Measurements from ENCODE around the gene EFNA5.
"Not testable (repeated sequence)": the region's sequence is repeated elsewhere in the genome, so short reads cannot be mapped to it uniquely, and the experiment has no call there.

EFNA5 gene

DNA sequence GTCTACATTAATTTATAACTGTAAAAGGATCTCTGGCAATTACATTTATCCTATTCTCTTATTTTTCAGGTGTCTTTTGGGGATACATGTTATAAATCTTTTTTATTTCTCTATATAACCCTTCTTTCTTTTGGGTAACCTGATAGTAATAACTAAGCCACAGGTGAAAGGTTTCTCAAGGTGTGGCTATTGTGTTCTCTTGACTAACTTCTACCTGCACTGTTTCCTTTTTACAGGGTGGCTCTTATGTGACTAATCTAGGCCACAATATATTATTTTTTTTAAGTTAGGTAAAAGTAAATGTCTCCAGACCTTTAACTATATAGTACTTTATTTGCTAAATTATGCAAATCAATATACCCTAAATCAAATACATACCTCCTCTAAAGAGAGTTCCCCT lies 193.2 kb downstream of the EFNA5 start:
- DNase-seq: no peak

DNA sequence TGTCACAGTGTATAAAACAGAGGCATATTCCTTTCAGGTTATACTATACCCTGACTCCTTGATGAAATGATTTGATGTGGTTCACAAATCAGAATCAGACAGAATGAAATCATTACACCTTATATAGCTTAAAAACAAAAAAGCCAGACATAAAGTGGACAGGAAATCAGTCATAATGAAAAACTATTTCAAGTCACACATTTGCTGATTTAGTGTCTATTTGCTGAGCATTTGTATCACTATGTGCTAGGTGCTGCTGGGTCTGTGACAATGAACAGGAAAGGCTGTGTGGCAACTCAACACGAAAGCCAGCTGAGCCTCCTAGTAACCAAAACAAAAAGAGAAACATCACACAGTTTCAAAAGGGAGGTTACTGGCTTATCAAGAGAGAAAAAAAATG lies 194.0 kb downstream of the EFNA5 start:
- no peak for DNase-seq

DNA sequence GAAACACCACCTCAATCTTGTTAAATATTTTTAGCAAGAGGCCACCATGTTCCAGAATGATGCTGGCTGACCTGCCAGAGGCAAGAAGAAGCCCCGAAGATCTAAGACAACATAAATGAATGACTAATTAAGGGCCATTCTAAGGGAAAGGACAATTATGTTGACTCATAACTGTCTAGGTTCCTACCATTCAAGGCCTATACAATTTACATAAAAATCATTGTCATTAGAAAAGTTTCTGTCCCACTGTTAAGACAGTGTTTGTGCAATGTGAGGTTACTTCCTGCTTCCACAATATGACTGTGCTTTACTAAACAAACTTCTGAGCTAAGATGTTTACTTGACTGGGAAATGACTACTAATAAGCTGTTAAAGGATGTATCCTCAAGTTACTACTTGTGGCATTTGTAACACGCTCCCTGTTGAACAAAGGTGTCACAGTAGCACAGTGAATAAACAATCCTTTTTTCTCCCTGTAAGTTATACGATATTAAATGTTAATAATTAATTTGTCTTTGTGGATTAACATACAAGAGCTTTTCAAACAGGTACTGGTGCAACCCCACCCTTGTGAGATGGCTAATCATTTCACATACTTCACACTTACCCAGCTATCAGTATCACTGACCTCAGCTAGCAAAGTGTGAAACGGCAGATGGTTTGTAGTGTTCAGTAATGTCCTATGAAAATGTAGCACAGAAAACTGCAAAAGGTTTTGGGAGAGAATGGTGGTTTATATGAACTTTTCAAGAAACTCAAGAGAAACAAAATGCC lies 195.8 kb downstream of the EFNA5 start:
- DNase-seq: no peak

DNA sequence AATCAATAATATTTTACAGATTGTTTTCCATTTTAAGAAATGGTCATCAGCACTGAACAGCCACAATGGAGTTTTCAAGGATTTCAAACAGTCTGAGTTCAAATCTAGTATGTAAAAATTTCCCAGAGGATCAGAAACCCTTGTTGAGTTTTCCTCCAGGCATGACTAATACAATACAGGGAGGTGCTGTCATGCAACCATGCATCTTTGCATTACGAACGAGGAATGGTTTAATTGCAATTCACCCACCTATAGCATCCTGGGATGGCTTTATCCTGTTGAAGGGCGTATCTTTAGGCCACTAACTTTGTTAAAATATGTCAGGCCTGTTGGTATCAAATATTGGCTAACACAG lies 196.4 kb downstream of the EFNA5 start:
- no peak for DNase-seq

DNA sequence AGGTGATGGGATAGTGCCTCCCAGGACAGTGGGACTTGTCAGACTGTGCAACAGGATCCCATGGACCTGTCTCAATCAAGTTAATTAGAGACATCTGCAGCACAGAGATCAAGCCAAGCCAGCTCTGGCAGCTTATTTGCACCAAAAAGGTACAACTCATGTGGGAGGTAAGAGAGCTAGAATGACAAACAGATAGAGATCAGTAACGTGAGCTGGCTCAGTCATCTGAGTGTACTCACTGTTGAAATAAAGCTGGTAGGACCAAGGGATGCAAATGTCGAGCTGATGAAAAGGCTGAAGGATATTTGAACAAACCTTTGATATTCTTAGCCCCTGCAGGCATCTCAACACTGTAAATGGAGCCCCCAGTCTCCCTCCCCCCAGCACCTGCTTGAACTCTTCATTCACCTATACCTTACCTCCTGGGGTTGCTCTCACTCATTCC lies 198.1 kb downstream of the EFNA5 start:
- no peak for DNase-seq

DNA sequence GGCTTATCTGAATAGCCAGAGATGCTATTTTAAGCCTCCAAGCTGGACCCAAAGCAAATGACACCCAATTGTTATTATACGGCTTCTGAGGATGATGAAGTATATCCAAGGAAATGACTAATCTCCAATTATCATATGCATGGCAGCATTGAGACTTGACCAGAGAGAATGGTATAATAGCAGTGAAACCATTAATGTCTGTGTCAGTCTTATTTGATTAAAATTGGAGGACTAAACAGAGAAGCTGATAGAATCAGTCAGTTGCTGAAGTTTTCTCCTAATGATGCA lies 200.5 kb downstream of the EFNA5 start:
- DNase-seq: no peak

DNA sequence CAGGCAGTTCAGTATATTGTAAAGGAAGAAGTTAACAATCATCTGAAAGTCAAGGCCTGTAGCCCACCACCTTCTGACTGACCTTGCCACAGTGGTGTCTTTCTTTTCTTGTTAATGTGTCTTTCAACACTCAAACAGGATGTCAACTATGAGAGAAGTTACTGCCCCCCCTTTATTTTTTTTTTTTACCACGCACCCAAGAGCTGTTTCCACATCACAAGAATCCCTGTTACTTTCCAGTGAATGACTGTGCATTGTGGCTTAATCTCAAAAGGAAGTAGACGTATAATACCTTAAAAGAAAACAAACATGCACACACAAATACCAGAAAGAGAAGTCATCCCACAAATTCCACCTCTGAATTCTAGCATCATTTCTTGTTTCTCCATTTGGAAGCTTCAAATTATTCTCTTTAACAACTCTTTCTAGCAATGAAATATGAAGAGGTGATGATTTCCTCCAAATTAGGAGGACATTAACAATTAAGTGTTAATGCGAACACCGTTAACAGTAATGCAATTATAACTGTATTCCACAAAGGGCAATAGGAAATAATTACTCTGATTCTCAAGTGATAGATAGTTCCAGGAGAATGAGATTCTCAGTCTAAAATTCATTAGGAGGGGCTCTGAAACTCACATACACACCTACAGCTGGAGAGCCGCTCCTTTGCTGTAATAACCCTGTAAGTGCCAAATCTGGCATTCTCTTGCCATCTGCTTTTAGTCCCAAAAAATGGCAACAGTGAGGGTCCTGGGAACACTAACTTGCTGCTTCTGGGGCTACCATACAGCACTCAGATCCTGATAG lies 201.0 kb downstream of the EFNA5 start:
- no peak for DNase-seq

DNA sequence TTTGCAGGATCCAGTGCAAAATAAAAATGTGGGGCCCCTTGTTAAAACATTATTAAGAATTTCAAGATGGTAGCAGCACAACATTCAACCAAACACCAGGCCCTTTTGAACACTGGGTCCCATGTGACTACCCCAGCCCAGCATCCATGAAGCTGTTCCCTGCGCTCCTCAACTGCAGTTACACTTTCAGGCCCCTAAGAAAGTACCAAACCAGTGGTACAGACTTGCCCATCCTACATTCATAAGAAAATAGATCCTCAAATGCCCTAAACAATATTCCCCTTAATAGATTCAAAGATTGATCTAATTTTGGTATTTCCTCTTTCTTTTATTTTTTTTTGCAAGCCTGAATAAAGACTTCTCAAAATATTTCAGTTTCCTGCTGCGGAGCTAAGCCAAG lies 201.7 kb downstream of the EFNA5 start:
- no peak for DNase-seq

DNA sequence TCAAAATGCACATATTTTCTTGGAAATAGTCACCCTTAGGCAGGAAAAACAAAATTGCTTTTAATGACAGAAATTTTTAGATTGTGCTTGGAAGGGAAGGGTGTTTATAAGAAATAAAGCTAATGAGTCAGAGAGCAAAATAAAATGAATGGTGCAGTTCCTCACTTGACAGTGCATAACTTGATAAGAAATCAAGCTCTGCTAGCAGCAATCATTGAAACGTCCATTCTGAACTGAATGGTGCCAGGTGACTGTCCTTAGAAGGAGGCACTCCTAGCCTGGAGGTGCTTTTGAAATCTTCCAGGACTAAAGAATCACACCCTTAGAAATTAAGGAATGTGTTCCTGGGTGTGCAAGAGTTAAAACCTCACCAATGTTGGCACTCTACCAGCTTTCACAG lies 202.5 kb downstream of the EFNA5 start:
- DNase-seq: no peak

DNA sequence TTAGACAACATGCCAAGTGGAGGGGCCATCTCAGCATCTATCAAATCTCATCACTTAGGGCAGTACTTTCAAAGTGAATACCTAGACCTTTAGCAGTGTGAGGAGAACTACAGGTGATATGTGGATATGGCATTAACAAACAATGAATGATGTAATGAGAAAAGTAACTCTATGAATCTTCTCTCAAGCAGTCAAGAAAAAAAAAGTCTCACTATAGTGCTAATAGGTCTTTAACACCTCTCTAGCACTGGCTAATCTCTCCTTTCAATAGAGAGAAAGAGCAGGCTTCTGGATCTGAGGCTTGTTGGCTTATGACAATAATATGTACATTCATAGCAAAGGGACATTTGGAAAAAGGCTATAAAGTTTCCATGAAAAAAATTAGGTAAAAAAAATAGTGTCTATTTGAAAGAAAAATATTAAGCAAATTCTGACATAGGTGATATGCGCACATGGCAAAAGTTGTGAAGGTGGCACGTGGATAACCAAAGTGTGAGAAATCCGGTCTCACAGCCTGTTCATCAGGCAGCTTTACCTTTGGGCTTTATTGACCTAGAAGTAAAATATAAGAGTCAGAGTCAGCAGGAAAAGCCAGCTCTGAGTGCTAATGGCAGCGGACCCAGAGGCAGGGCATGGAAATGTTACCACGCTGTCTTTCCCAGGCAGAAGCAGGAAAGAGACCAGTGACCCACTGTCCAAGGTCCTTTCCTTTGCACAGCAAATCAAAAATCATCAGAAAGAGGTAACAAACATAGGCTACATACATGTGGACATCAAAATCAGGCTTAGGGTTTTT lies 203.4 kb downstream of the EFNA5 start:
- no peak for DNase-seq

DNA sequence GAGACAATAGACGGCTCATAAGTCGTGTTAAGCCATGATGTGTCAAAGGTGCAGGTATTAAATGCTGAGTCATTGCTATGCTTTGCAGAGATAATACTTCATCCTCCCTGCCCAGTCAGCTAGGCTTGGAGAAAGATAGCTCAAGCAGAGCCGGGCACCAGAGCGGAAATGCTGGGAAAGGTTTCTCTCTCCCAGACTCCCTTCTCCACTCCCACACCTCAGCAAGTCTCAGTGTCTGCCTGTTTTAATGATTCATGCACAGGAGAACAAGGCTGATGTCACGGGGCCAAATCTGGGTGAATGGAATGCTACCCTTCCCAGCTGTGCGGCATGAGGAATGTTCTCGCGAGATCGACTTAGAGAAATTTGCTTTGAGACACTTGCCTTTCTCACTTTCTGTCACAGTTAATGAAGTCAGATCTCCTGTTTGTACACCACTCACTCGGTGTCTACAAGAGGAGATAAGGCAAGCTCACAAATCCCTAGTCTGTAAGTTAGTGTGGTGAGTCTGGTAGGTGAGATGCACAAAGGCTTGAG lies 204.4 kb downstream of the EFNA5 start:
- DNase-seq: no peak

DNA sequence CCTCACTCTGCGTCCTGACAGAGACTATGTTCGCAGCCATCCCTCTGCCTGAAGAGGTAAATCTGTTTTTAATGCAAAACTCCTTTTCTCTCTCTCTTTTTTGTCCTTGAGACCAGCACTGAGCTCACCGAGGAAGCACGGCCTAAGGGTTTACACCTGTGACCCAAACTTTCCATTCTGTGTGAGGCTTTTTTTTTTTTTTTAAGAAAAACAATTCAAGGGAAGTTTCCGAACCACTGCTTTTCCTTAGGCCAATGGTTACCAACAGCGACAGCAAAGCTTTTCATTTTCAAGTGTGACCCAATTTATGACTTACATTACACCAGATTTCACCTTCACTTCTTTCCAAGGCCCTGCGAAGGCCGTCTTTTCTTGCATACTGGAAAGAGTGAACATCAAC lies 205.9 kb downstream of the EFNA5 start:
- no peak for DNase-seq

DNA sequence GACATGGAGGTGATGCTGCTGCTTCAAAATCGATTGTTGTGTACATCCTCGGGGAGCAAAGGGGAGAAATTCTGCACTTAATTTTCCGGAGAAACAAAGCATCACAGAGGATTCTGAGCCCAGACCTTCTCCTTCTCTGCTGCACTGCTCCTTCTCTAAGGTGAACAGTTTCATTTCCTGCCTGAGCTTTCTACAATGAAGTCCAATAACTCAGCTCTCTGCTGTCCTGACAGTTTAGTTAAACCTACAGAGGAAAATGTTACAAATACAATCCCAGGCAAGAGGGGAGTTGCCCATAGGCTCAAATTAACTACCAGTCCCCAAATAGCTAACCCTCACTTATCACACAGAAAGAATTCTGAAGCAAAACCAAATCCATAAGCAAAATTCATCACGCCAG lies 206.3 kb downstream of the EFNA5 start:
- no peak for DNase-seq

DNA sequence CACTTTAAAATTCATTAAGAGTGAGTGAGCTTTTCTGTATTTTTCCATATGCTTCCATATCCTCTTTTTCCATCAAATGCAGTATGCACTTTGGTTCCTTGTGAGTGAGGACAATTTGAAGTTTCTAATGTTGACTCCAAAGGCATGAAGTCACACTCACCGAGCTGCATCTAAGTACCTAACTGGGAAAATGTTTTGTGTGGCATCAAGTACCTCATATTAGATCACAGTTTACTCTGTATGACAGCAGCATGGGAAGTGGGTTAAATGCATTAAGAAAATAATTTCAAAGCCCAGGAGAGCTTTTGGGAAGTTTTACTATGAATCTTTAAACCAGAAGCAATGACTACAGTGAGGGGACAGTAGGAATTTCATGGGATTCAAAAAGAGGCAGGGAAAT lies 207.0 kb downstream of the EFNA5 start:
- no peak for DNase-seq

DNA sequence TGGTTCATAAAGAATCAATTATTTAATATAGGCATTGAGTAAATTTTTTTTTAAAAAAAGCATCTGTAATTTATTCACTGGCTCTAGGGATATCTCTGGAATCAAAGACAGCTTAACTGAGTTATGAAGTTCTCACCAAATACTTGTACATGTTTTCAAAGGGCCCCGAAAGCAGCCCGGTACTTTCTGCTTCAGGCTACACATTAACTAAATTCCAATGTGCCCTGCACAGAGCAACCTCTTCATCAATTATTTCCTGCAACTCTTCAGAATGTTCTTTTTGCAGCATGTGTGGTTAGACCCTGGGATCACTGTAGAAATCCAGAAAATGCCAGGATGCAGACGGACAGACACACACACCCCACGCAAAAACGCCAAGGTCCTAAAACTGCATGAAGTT lies 209.0 kb downstream of the EFNA5 start:
- no peak for DNase-seq

DNA sequence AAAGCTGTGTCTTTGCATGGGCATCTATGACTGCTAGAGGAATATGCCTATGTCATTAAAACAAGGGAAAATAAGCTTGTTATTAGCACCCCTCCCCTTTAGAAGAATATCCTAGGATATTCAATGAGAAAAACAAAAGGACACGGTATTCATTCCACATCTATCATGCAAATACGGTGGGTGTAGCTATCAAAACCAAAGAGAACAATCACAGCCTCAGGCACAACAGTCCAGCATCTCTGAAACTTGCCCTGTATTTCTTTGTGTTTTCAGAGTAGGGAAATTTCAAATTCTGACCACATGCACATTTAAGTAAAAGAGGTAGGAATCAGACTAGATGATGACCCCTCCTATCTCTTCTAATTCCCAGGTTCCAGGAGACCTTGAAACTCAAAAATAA lies 209.9 kb downstream of the EFNA5 start:
- no peak for DNase-seq

DNA sequence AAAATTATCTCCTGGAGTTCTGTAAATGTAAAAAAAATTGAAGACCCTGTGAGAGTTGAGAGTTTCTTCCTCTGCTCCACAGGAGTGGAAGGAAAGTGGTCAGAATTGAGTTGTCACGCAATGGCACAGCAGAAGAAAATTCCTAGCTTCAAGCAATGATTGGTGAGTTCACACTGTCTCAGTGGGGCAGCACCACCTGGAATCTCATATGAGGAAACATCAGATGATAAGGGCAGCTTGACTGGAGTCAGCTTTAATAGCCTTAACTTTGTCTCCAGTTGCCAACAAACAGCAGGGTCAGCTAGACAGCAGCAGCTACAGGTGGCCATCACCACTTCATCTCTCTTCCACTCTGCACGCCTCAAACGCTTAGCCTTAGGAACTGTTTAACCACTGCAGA lies 211.1 kb downstream of the EFNA5 start:
- no peak for DNase-seq

DNA sequence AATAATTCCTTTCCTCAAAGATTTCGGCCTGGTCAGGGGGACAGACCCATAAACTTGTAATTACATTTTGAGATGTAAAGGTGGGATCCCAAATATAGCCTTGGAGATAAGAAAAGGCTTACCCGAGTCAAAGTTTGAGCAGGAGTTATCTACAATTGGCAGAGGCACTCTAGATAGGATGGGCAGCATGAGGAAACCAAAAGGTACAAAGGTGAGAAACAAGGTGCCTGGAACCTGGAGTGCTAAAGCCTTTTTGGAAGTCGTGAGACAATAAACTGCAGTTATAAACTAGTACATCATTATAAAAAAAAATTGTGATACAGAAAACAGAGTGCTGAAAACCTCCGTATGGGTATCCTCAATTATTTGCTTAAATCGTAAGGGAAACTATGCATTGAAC lies 212.4 kb downstream of the EFNA5 start:
- DNase-seq: no peak

DNA sequence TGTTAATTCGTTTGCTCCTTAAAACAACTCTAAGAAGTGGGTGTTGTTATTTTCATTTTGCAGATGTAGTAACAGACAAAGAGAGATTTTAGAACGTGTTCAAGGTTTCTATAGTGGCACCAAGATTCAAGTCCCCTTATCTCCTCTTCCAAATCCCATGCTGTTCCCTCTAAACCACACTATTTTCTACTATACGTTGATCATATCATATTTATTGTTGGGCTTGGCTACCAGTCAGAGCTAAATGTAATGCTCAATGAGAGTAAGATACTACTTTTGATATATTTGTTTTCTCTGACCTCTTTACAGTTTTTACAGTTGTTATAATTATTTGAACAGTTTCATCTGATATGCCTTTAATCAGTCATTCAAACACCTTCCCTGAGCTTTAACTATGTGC lies 212.9 kb downstream of the EFNA5 start:
- no peak for DNase-seq

DNA sequence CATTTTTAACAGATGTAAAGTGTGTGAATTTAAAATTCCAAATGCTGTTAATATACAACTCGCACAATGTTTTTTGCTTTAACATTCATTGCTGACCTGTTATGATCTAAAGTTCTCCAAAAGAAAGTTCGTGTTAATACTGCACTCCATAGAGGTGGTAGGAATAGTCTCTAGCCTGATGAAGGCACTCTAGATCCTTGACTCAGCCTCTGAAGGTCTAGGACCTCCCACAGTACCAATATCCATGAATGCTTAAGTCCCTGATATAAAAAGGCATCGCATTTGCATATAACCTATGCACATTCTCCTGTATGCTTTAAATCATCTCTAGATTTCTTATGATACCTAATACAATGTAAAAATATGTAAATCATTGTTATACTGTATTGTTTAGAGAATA lies 213.6 kb downstream of the EFNA5 start:
- DNase-seq: no peak

DNA sequence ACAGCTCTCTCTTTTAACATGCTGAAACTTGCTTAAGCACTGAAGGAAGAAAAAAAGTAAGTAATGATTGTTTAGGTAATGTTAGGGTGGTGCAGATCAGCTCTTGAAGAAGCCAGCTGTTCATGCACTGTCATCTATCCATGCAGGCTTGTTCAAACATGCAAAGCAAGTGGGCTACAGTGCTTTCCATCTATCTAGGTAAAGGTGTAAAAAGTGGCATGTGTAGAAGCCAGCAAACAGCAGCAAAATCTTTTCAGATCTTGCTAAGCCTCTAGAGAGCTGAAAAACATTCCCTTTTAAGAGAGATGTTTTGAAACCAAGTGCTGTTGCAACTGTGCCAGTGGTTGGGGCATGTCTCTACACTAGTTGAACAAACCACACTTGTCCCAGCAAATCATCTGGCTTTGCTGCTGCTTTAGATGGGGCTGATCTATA lies 214.4 kb downstream of the EFNA5 start:
- no peak for DNase-seq

DNA sequence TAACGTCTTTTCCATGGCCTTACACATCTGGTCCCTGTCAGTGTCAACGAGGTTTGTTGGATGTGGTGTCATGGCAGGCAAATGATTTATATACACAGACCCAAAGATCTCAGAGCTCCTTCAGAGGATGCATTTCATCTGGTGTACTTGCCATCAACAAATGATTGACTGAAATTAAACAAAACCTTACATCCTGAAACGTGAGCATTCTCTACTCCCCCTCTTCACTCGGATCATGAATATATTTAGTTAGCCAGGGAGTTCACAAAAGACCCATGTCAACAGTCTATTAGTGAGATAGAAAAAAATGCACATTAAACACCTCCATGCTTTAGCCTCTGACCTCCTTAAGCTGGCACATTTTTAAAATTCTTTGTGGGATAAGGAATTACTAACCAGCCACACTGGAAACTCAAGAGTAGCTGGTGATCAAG lies 215.6 kb downstream of the EFNA5 start:
- no peak for DNase-seq

DNA sequence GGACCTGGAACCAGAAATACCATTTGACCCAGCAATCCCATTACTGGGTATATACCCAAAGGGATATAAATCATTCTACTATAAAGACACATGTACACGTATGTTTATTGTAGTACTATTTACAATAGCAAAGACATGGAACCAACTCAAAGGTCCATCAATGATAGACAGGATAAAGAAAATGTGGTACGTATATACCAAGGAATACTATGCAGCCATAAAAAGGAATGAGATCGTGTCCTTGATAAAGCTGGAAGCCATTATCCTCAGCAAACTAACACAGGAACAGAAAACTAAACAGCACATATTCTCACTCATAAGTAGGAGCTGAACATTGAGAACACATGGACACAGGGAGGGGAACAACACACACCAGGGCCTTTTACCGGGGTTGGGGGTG lies 218.9 kb downstream of the EFNA5 start:
- not testable (repeated sequence) for DNase-seq

DNA sequence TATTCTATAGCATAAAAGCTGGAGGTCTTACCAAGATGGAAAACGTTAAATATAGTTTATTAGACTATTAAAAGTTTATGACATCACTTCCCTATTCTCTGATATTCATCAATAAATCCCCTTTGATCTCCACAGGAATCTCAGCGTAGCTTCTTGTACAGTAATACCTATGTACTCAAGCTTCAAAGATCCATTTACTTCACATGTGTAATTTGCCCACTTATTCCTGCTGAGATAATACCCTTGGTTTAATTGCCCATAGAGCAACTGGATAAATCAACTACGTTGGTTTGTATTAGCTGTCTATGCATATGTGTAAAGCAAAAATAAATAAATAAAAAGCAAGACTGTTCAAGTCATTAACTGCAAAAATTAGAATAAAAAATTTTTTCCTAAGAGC lies 219.7 kb downstream of the EFNA5 start:
- DNase-seq: no peak
